HEK293T (cell line): ENCODE measurements around the gene GRID1.

Experiments used
- CTCF ChIA-PET: fragments of 350-600 bp; formaldehyde crosslinking; extraction: SDS; loops from one replicate; lab custom pipeline; 2021; ENCODE audit warnings: antibody characterized with exemption, inconsistent platforms; lab: Yijun Ruan, JAX
- POLR2A ChIA-PET: fragments of 350-600 bp; formaldehyde crosslinking; extraction: SDS; loops from one replicate; lab custom pipeline; 2020; ENCODE audit warnings: antibody characterized with exemption, inconsistent platforms; lab: Yijun Ruan, JAX
- DNase-seq: peaks from one replicate; pipeline ENCODE4 v3.0.0; 2012; ENCODE audit warnings: mixed read lengths; ENCODE audit errors: extremely low spot score
- ARNT ChIP-seq: fragments of 450-650 bp; IDR thresholded peaks from 2 replicates; pipeline ENCODE4 v1.6.1; 2017; ENCODE audit warnings: mild to moderate bottlenecking
- BHLHE40 ChIP-seq: fragments of 450-650 bp; IDR thresholded peaks from 2 replicates; pipeline ENCODE4 v1.6.1; 2016; ENCODE audit warnings: mild to moderate bottlenecking, moderate library complexity, borderline replicate concordance
- CTBP1 ChIP-seq: fragments of 450-650 bp; IDR thresholded peaks from 2 replicates; pipeline ENCODE4 v1.6.1; 2016; ENCODE audit warnings: borderline replicate concordance
- ELF4 ChIP-seq: fragments of 450-650 bp; IDR thresholded peaks from 2 replicates; pipeline ENCODE4 v1.6.1; 2017; ENCODE audit warnings: antibody characterized with exemption
- FOXA1 ChIP-seq: fragments of 450-650 bp; IDR thresholded peaks from 2 replicates; pipeline ENCODE4 v1.6.1; 2016; ENCODE audit warnings: mild to moderate bottlenecking
- FOXK2 ChIP-seq: fragments of 450-650 bp; IDR thresholded peaks from 2 replicates; pipeline ENCODE4 v1.6.1; 2016; ENCODE audit warnings: mild to moderate bottlenecking
- FOXM1 ChIP-seq: fragments of 450-650 bp; IDR thresholded peaks from 2 replicates; pipeline ENCODE4 v1.6.1; 2017; ENCODE audit warnings: mild to moderate bottlenecking, borderline replicate concordance
- HDGF ChIP-seq: fragments of 450-650 bp; IDR thresholded peaks from 2 replicates; pipeline ENCODE4 v1.6.1; 2017; ENCODE audit warnings: antibody characterized with exemption, borderline replicate concordance
- L3MBTL2 ChIP-seq: fragments of 450-650 bp; conservative IDR thresholded peaks from 2 replicates; pipeline ENCODE4 v1.6.1; 2016; ENCODE audit warnings: mild to moderate bottlenecking
- LEF1 ChIP-seq: fragments of 450-650 bp; IDR thresholded peaks from 2 replicates; pipeline ENCODE4 v1.6.1; 2017; ENCODE audit warnings: mild to moderate bottlenecking, borderline replicate concordance
- NFRKB ChIP-seq: fragments of 450-650 bp; IDR thresholded peaks from 2 replicates; pipeline ENCODE4 v1.6.1; 2016; ENCODE audit warnings: mild to moderate bottlenecking, moderate library complexity
- PKNOX1 ChIP-seq: fragments of 450-650 bp; IDR thresholded peaks from 2 replicates; pipeline ENCODE4 v1.6.1; 2016
- SP1 ChIP-seq: fragments of 450-650 bp; IDR thresholded peaks from 2 replicates; pipeline ENCODE4 v1.6.1; 2017
- SUZ12 ChIP-seq: fragments of 450-650 bp; IDR thresholded peaks from 2 replicates; pipeline ENCODE4 v1.6.1; 2016; ENCODE audit warnings: mild to moderate bottlenecking
- TARDBP ChIP-seq: fragments of 450-650 bp; IDR thresholded peaks from 2 replicates; pipeline ENCODE4 v1.6.1; 2016
- ZNF384 ChIP-seq: fragments of 450-650 bp; IDR thresholded peaks from 2 replicates; pipeline ENCODE4 v1.6.1; 2016

The GRID1 gene

DNA sequence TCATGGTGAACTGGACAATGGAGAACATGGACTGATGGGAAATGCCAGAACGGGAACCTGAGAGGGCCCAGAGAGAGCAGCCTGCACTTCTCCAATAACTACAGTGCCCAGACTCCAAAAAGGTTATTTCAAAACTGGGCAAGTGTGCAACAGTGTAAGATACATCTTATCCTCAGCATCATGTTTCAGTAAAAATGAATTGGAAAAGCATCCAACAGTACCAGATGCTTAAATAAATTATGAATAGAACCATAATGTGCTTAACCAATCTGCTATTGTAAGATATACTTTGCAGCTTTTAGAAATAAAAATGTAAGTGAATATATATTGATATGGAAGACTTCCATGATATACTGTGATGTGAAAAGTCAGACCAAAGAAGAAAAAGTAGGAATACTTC is 303.3 kb downstream of the GRID1 start:
- DNase-seq = no peak
- TF ChIP-seq HDGF = no peak
- TF ChIP-seq TARDBP = no peak
- TF ChIP-seq ZNF384 = no peak
- TF ChIP-seq FOXM1 = no peak
- no peak for TF ChIP-seq PKNOX1
- TF ChIP-seq ARNT = no peak
- TF ChIP-seq ELF4 = no peak
- TF ChIP-seq FOXK2 = no peak
- TF ChIP-seq L3MBTL2 = no peak
- TF ChIP-seq LEF1 = no peak
- TF ChIP-seq SP1 = no peak
- TF ChIP-seq NFRKB = no peak
- TF ChIP-seq BHLHE40 = no peak
- TF ChIP-seq FOXA1 = no peak
- no peak for TF ChIP-seq SUZ12
- no peak for TF ChIP-seq CTBP1
- ChIA-PET CTCF (no interaction called here), POLR2A (no interaction called here)

GRCh38 chr10:86062647-86063145 is 303.9 kb downstream of the GRID1 start:
- DNase-seq = no peak
- POLR2A ChIA-PET = no interaction called here
- TF ChIP-seq HDGF (no peak), TARDBP (no peak)
- CTCF ChIA-PET = no interaction called here

DNA sequence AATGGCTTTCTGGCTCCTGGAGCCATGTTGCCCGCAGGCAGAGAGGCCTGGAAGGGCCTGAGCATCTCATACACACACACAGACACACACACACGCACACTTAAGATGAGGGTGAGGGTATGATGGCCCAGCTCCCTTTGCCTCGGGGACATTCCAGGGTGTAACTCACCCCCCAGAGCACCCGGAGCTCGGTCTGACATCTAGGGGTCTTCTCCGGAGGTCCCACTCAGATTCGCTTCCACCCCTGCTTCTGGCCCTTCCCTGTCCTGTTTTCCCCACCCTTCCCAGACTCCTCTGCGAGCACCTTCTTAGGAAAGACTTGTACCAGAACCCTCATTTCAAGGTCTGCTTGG is 304.4 kb downstream of the GRID1 start:
- no peak for DNase-seq
- POLR2A ChIA-PET = no interaction called here
- TF ChIP-seq CTBP1 = no peak
- TF ChIP-seq ELF4 = no peak
- TF ChIP-seq ARNT = no peak
- no peak for TF ChIP-seq TARDBP
- TF ChIP-seq FOXK2 = no peak
- TF ChIP-seq FOXA1 = no peak
- TF ChIP-seq SUZ12 = no peak
- TF ChIP-seq ZNF384 = no peak
- no peak for TF ChIP-seq HDGF
- no peak for TF ChIP-seq LEF1
- TF ChIP-seq SP1 = no peak
- TF ChIP-seq BHLHE40 = no peak
- TF ChIP-seq NFRKB = no peak
- no peak for TF ChIP-seq L3MBTL2
- no peak for TF ChIP-seq FOXM1
- no peak for TF ChIP-seq PKNOX1
- CTCF ChIA-PET = no interaction called here

DNA sequence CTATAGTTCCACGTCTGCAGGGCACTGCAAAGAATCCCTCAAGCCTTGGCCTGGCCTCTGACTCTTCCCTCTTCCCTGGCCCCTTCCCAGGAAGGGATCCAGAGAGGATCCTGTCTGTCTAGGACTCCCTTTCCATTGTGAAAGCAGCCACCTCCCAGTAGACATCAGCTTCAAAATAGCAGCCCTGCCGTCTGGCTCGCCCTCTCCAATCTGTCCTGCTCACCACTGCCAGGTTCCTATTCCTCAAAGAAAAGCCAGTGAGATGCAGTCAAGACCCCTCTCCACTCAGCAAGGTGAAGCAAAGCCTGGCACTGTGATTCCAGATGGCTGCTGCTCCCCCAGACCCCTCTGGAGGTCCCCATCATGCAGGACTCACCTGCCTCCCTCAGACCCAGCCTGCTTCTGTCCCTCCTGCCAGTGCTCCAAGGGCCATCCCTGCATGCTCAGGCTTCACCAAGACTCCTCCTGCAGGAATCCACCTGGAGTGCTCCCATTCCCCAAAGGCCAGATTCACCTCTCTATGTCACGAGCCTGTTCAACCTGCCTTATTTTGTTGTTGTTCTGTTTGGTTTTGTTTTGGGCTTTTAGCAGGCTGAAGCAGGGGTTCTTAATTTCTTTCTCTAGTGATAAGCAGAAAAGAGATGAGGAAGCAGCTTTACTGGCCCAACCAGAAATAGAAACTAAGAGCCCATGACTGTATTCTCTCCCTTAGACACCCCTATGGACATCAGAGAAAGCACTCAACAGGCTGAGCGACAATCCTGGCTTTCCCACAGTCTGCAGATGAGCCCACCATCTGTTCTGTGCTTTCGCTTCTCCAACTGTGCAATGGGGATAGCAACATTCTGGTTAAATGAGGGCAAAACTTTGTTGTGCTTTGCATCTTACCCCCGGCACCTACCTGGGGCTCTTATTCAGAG is 305.1 kb downstream of the GRID1 start:
- ChIA-PET CTCF (no interaction called here), POLR2A (no interaction called here)
- no peak for TF ChIP-seq CTBP1
- no peak for TF ChIP-seq SP1
- no peak for TF ChIP-seq ELF4
- no peak for TF ChIP-seq NFRKB
- no peak for TF ChIP-seq L3MBTL2
- no peak for TF ChIP-seq HDGF
- no peak for TF ChIP-seq ARNT
- no peak for TF ChIP-seq TARDBP
- TF ChIP-seq ZNF384 = no peak
- DNase-seq = no peak

GRCh38 chr10:86060386-86061277 is 306.0 kb downstream of the GRID1 start:
- ChIA-PET CTCF (no interaction called here), POLR2A (no interaction called here)
- DNase-seq = no peak
- TF ChIP-seq SP1 (no peak), FOXM1 (no peak), CTBP1 (no peak)

- POLR2A ChIA-PET = no interaction called here
- DNase-seq = no peak
- no peak for TF ChIP-seq ZNF384
- TF ChIP-seq LEF1 = no peak
- TF ChIP-seq FOXK2 = no peak
- TF ChIP-seq HDGF = no peak
- TF ChIP-seq FOXA1 = no peak
- no peak for TF ChIP-seq ELF4
- no peak for TF ChIP-seq CTBP1
- no peak for TF ChIP-seq SUZ12
- no peak for TF ChIP-seq L3MBTL2
- no peak for TF ChIP-seq FOXM1
- no peak for TF ChIP-seq NFRKB
- no peak for TF ChIP-seq TARDBP
- no peak for TF ChIP-seq ARNT
- TF ChIP-seq BHLHE40 = no peak
- TF ChIP-seq PKNOX1 = no peak
- no peak for TF ChIP-seq SP1
- CTCF ChIA-PET = no interaction called here
Measured at GRCh38 chr10:86059892-86060291, 306.7 kb downstream of the GRID1 start.
